Small intestine (tissue), 16 donors: Measurements from ENCODE around the gene STAB2. TPM values are rescaled to one million over a fixed set of nuclear protein-coding genes. Genes with fewer than 3 reads are reported as not detected.

Experiments
- DNase-seq, 2 donors: peaks; one replicate each; pipeline versions ENCODE4 v3.0.0 to v3.0.0-alpha.2; 2013
- FAIRE-seq: peaks from 2 replicates; lab custom pipeline; 2012; peaks lifted over from hg19 to GRCh38; lab: Jason Lieb, UNC
- H3K27ac ChIP-seq, 3 donors: one replicate each; pipeline ENCODE4 v1.5.1; 2013; ENCODE audit warnings: low read length in 2 of 3, mild to moderate bottlenecking in 2 of 3, control low read depth in 1 of 3, inconsistent platforms in 1 of 3, low read depth in 1 of 3, moderate library complexity in 1 of 3
- H3K27me3 ChIP-seq, 3 donors: one replicate each; pipeline ENCODE4 v1.6.1; 2013; ENCODE audit warnings: low read length in 3 of 3, inconsistent platforms in 1 of 3; ENCODE audit not compliant: control insufficient read depth in 3 of 3, insufficient read depth in 3 of 3
- H3K36me3 ChIP-seq, 3 donors: one replicate each; pipeline ENCODE4 v1.6.1; 2013; ENCODE audit warnings: low read length in 3 of 3, inconsistent platforms in 1 of 3, low read depth in 1 of 3, mild to moderate bottlenecking in 1 of 3, moderate library complexity in 1 of 3; ENCODE audit not compliant: control insufficient read depth in 3 of 3, insufficient read depth in 2 of 3
- H3K4me1 ChIP-seq, 3 donors: one replicate each; pipeline ENCODE4 v1.6.1; 2013; ENCODE audit warnings: low read length in 2 of 3, inconsistent platforms in 1 of 3, low read depth in 1 of 3, mild to moderate bottlenecking in 1 of 3, moderate library complexity in 1 of 3; ENCODE audit not compliant: control insufficient read depth in 3 of 3, insufficient read depth in 2 of 3
- H3K4me3 ChIP-seq, 3 donors: one replicate each; pipeline ENCODE4 v1.5.1; 2013; ENCODE audit warnings: low read length in 3 of 3, control low read depth in 1 of 3, inconsistent platforms in 1 of 3, low read depth in 1 of 3, mild to moderate bottlenecking in 1 of 3, moderate library complexity in 1 of 3
- H3K9me3 ChIP-seq, 2 donors: one replicate each; pipeline ENCODE4 v1.6.1; 2013; ENCODE audit warnings: low read depth in 1 of 2, low read length in 1 of 2; ENCODE audit not compliant: control insufficient read depth in 2 of 2, insufficient read depth in 1 of 2
- WGBS, 3 donors: extraction: QIAGEN DNeasy Blood & Tissue Kit; methylation state at CpG; one replicate each; pipeline ENCODE4 v1.1.7; 2013; 5-methylcytosine and 5-hydroxymethylcytosine counted together
- long read RNA-seq, 10 donors: transcript quantifications; one replicate each; lab custom pipeline, GENCODE V29; 2026
- polyA plus RNA-seq, 4 donors: library from polyadenylated mRNA; stranded (reverse) in 3 of 4; unstranded in 1 of 4; fragments of 200-250 nt in 3 of 4; fragments of 120-200 nt in 1 of 4; gene quantifications; one replicate each; pipeline versions ENCODE4 v1.2.1 to v1.2.3, GENCODE V29; 2013
- donor health status: healthy with polysubstance abuse.
- donor health status: control.
- donor health status: control.
- donor health status: Bipolar disorder and iron deficiency.
- donor health status: healthy.

Gene STAB2
- 1 to 10 TPM in 1 of 4 donors, under 1 TPM in 1, not detected in 2; 0.06 to 2.5 TPM for polyA plus RNA-seq
- long read RNA-seq, donor 1 = 0 reads
- long read RNA-seq, donor 2 = 0 reads
- long read RNA-seq, donor 3 = 0 reads
- long read RNA-seq, donor 4 = 0 reads
- long read RNA-seq, donor 5 = 0 reads
- long read RNA-seq, donor 6 = 0 reads
- long read RNA-seq, donor 7 = 0 reads
- long read RNA-seq, donor 8 = 0 reads
- long read RNA-seq, donor 9 = 0 reads
- long read RNA-seq, donor 10, full-length matches to known transcripts = 1 of 1 reads
- long read RNA-seq, donor 10, partial matches to known transcripts = 0 of 1 reads
- long read RNA-seq, donor 10, other reads (novel, unspliced or antisense) = 0 of 1 reads

- Histone ChIP-seq H3K4me1 (no peaks in the 10 kb centered on the region), H3K9me3 (no peaks in the 10 kb centered on the region), H3K27me3 (peaks cover 0 to under 1% (median 0%) of the 10 kb centered on the region in 3 donors), H3K27ac (no peak within 1 kb of the TSS), H3K36me3 (no peaks in the 10 kb centered on the region), H3K4me3 (no peak within 1 kb of the TSS)
- DNase-seq = no peak
- 72 to 73% (median 72%) methylated on average over 9 of the region's 9 CpGs for WGBS, 3 donors
- FAIRE-seq = no peak
Observed at GRCh38 chr12:103586791-103587370, at the start of gene STAB2. TSS of gene STAB2 (plus strand) at chr12:103587273. CDS start at chr12:103587477, 204 bp downstream.

GRCh38 chr12:103538397-103538796 lies 48.7 kb upstream of the STAB2 start:
- 32 to 60% (median 42%) methylated on average over 1 of the region's 1 CpG for WGBS, 3 donors
- no peaks in the 10 kb centered on the region for H3K27me3 ChIP-seq
- FAIRE-seq = no peak
- no peaks in the 10 kb centered on the region for H3K9me3 ChIP-seq
- H3K27ac ChIP-seq = no peak overlapping the region
- H3K36me3 ChIP-seq = no peaks in the 10 kb centered on the region
- DNase-seq = no peak
- no peak overlapping the region for H3K4me3 ChIP-seq
- H3K4me1 ChIP-seq = no peaks in the 10 kb centered on the region

GRCh38 chr12:103540319-103540718 lies 46.8 kb upstream of the STAB2 start:
- no peak for FAIRE-seq

GRCh38 chr12:103542078-103542477 lies 45.0 kb upstream of the STAB2 start:
- Histone ChIP-seq H3K4me3 (no peak overlapping the region), H3K27ac (no peak overlapping the region), H3K9me3 (no peaks in the 10 kb centered on the region), H3K4me1 (no peaks in the 10 kb centered on the region), H3K27me3 (no peaks in the 10 kb centered on the region), H3K36me3 (no peaks in the 10 kb centered on the region)
- WGBS, 3 donors = 91 to 92% (median 91%) methylated on average over 3 of the region's 3 CpGs
- no peak for DNase-seq
- no peak for FAIRE-seq

More at GRCh38 chr12:103540319-103540718, 46.8 kb upstream of the STAB2 start:
- WGBS, 3 donors = 56 to 64% (median 61%) methylated on average over 3 of the region's 3 CpGs
- Histone ChIP-seq H3K27ac (no peak overlapping the region), H3K4me1 (no peaks in the 10 kb centered on the region), H3K27me3 (no peaks in the 10 kb centered on the region), H3K9me3 (no peaks in the 10 kb centered on the region), H3K4me3 (no peak overlapping the region), H3K36me3 (no peaks in the 10 kb centered on the region)
- no peak for DNase-seq

GRCh38 chr12:103546959-103547358 lies 40.1 kb upstream of the STAB2 start:
- Histone ChIP-seq H3K27ac (no peak overlapping the region), H3K9me3 (no peaks in the 10 kb centered on the region), H3K36me3 (no peaks in the 10 kb centered on the region), H3K27me3 (peaks cover 0 to 2% (median 0%) of the 10 kb centered on the region in 3 donors), H3K4me3 (no peak overlapping the region), H3K4me1 (no peaks in the 10 kb centered on the region)
- DNase-seq = no peak
- no peak for FAIRE-seq
- 73 to 93% (median 83%) methylated on average over 2 of the region's 2 CpGs for WGBS, 3 donors

- Histone ChIP-seq H3K4me1 (no peaks in the 10 kb centered on the region), H3K4me3 (no peak overlapping the region), H3K27ac (no peak overlapping the region), H3K9me3 (no peaks in the 10 kb centered on the region), H3K36me3 (no peaks in the 10 kb centered on the region), H3K27me3 (peaks cover 0 to 2% (median 0%) of the 10 kb centered on the region in 3 donors)
- DNase-seq = no peak
- 44 to 69% (median 53%) methylated on average over 3 of the region's 3 CpGs for WGBS, 3 donors
- FAIRE-seq = no peak
Observed at GRCh38 chr12:103547376-103547775, 39.7 kb upstream of the STAB2 start.

GRCh38 chr12:103547929-103548328 lies 39.1 kb upstream of the STAB2 start:
- FAIRE-seq (no peak), DNase-seq (no peak)
- H3K4me1 ChIP-seq = no peaks in the 10 kb centered on the region
- H3K27ac ChIP-seq = no peak overlapping the region
- H3K4me3 ChIP-seq = no peak overlapping the region
- 42 to 66% (median 66%) methylated on average over 6 of the region's 6 CpGs for WGBS, 3 donors
- H3K27me3 ChIP-seq = peaks cover 0 to 2% (median 0%) of the 10 kb centered on the region in 3 donors
- no peaks in the 10 kb centered on the region for H3K9me3 ChIP-seq
- H3K36me3 ChIP-seq = no peaks in the 10 kb centered on the region

- no peak for FAIRE-seq
- H3K36me3 ChIP-seq = no peaks in the 10 kb centered on the region
- no peak overlapping the region for H3K4me3 ChIP-seq
- DNase-seq = peak; percentile 73 to 76
- no peaks in the 10 kb centered on the region for H3K9me3 ChIP-seq
- WGBS, 3 donors = 22 to 28% (median 24%) methylated on average over 10 of the region's 10 CpGs
- H3K27ac ChIP-seq = no peak overlapping the region
- peaks cover 0 to 5% (median 0%) of the 10 kb centered on the region in 3 donors for H3K27me3 ChIP-seq
- H3K4me1 ChIP-seq = no peaks in the 10 kb centered on the region
Observed at GRCh38 chr12:103548622-103549601, 38.2 kb upstream of the STAB2 start.
